NAMALWA (cell line): ENCODE measurements around the gene CAMSAP1.
A peak's percentile ranks its signal among the peaks of the same experiment; 100 is the strongest.
"Not testable (repeated sequence)": the region's sequence is repeated elsewhere in the genome, so short reads cannot be mapped to it uniquely, and the experiment has no call there.

Experiments
- DNase-seq: peaks from one replicate; pipeline ENCODE4 v3.0.0-alpha.2; 2015; ENCODE audit warnings: low spot score

Gene CAMSAP1

GRCh38 chr9:135907431-135908092 lies at the start of gene CAMSAP1:
CAMSAP1 (minus strand) TSS chr9:135907546; CDS start chr9:135907159, 387 bp downstream.
- DNase-seq = peak; percentile 93

- DNase-seq = no peak
Observed at GRCh38 chr9:135956802-135957174, 49.4 kb upstream of the CAMSAP1 start.

DNA sequence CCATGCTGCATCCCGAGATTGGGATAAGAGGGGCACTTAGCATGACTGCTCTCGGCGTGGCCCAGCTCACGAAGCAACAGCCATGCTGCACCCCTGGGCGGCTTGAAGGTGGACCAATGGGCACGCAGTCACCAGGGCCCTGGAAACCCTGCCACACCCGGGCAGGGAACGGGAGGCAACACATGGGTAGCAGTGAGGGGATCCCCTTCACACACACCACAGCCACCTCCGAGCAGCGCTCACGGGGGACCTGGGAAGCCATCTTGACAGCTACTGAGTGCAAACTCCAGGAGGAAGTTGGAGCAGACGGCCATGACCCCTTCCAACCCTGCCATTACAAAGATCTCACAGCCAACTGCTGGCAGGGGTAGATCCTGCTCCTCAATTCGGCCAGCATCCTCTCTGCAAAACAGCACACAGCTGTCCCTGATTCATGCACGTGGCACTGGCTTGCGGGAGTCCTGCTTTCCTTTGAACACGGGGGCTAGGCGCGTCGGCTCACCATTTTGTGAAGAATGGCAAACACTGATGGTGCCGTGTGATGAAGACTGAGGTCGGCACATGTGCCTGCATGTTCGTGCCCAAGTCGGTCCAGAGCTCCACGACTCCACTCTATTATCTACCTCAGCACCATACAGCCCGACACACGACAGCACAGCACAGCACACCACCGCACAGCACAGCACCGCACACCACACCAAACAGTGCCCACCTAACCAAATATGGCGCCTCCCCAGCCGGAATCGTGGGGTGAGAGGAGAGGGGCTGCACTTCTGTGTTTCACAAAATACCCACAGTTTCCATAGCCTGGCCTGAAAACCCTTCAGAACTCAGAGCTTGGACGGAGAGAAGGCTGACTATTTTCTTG lies 48.8 kb upstream of the CAMSAP1 start:
- no peak for DNase-seq

DNA sequence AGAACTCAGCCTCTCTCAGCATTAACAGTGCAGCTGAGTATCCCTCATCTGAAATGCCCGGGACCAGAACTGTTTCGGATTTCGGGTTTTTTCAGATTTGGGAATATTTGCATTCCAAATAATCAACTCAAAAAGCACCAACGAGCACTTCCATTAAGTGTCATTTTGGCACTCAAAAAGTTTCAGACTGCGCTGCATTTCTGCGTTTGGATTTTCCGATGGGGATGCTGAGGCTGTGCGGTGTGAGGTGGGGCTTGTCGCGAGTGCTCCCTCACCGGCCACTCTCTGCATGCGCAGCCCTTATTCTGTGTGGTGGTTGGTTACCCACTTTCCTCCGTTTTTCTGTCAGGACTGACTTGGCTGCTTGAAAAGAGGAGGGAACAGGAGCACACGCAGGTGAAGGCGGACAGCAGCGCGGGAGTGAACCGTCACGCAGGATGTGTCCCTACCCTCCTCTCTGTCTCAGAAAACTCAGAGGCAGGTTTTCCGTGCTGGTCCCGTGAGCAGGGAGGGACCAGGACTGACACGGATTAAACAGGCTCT lies 45.4 kb upstream of the CAMSAP1 start:
- DNase-seq = no peak

DNA sequence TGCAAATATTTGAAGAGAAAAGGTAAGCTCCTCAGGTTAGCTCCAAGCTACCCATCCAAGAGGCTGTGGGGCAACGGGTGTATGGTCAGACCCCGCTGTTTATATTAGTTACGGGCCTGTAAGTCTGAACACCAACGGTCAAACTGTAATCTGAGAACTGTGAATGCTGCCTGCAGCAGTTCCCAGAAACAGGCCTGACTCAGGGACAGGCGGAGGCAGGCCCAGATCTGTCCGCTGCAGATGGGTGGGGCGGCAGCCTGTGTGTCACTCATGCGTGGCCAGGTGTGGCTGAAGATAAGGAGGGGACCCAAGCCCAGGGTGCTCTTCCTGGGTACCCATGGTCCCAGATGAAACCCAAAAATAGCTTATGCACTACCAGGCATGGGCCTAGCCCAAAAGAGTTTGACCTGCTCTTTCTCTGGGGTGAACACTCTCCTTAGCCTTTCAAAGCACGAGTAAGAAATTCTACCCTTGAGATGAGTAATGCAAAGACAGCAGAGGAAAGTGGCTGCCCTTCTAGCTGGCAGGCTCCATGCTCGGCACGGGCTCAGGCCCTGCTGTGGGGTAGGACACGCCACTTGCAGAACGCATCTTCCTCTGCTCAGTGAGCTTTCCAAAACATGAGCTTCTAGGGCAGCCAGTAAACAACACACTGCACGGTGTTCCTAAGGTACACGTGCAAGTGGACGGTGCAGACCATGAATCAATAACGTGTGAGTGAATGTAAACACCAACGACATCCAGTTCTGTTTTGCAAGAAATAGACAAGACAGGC lies 44.7 kb upstream of the CAMSAP1 start:
- DNase-seq = no peak

GRCh38 chr9:135951310-135951709 lies 44.0 kb upstream of the CAMSAP1 start:
- not testable (repeated sequence) for DNase-seq

DNA sequence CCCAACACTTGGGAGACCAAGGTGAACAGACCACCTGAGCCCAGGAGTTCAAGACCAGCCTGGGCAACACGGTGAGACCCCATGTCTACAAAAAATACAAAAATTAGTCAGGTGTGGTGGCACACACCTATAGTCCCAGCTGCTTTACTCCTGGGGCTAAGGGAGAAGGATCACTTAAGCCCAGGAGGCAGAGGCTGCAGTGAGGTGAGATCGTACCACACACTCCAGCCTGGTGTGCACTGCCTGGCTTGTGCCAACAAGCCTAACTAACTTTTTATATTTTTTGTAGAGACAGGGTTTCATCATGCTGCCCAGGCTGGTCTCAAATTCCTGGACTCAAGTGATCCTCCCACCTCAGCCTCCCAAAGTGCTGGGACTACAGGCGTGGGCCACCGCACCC lies 43.5 kb upstream of the CAMSAP1 start:
- DNase-seq = not testable (repeated sequence)

DNA sequence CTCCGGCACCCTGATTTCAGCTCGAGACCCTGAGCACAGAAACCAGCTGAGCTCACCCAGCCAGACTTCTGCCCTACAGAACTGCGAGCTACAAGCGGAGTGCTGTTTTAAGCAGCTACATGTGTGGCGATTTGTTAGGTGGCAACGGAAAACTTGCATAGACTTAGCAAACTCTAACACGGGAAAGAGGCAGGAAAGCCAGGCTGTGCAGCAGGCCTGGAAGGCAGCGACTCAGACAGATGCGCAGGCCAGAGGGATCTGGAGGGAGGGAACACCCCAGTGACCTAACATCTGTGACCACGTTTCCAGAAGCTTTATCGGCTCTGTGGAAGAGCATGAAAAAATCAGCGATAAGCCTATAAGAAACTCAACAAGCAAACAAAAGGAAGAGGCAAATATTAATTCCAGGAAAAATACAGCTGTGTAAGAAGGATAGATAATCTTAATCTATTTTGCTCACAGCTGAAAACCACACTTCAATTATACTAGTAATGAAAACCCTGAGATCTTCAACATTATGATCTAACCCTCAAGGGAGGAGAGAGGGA lies 42.9 kb upstream of the CAMSAP1 start:
- no peak for DNase-seq

DNA sequence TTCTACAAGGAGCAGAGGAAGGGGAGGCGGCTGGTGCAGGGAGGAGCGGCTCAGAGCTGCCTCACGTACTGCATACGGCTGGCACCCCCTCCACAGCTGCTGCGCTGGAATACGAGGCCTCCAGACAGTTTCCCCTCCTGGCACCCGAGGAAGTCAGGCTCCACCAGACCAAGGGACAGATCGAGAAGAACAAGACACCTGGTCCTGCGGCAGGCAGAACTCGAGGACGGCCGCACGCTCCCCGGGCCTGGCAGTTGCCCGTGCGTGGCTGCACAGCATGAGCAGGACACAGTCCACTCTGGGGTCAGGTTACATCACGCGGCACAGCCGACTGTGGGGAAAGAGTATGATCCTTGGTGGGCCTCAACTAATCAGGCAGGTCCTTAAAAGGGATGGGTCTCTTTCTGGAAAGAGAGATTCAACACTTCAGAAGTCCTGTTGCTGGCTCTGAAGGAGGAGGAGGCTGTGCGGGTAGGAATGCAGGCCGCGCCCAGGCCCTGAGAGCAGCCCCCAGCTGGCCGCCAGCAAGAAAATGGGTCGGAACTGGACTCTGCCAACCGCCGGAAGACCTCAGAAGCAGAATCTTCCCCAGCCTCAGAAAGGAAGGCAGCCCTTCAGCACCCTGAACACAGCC lies 42.3 kb upstream of the CAMSAP1 start:
- DNase-seq = no peak

- no peak for DNase-seq
Observed at GRCh38 chr9:135948968-135949367, 41.6 kb upstream of the CAMSAP1 start.

GRCh38 chr9:135948446-135948845 lies 41.1 kb upstream of the CAMSAP1 start:
- DNase-seq = no peak

GRCh38 chr9:135947582-135947981 lies 40.2 kb upstream of the CAMSAP1 start:
- DNase-seq = no peak

- not testable (repeated sequence) for DNase-seq
Observed at GRCh38 chr9:135947105-135947504, 39.8 kb upstream of the CAMSAP1 start.

DNA sequence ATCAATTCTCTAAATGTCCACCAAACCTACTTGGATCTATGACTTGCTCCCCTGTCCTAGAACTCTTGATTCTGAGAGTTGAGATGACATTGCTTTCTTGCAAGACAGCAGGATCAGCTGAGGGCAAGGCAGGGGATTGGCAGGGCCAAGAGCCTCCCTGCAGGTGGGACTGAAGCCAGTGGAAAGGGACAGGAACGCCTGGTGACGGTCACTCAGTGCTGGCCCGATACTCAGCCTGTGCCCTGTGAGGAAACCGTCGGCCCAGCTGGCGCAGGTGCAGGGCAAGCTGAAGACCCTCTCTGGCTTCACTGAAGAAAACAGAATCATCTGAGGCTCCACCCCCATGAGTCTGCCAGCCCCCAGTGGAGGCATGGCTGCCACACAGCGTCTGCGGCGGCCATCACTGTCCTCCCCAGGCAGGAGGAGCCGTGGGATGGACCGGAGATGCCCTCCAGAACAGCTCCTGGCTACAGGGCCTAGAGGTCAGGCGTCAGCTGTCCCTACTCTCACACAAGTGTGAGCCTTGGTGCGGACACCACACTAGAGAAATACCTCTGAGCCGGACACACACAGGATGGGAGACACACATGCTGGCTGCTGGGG lies 39.1 kb upstream of the CAMSAP1 start:
- DNase-seq = no peak

DNA sequence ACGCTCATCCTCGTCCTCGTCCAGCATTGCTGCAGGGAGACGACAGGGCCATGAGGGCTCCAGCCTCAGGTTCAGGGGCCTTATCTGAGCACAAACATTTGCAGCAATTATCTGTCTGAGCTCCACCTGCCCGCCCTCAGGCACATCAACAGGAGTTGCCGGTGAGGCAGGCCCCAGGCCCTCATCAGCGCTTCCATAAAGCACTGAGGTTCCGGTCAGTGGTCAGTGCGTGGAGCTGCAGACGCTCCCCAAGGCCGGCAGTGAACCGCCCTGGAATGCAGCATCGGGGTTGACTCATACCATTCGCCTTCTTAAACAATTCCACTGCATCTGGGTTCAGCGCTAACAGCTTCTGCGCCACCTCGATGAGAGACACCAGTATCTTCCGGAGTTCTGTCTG lies 38.6 kb upstream of the CAMSAP1 start:
- DNase-seq = no peak

DNA sequence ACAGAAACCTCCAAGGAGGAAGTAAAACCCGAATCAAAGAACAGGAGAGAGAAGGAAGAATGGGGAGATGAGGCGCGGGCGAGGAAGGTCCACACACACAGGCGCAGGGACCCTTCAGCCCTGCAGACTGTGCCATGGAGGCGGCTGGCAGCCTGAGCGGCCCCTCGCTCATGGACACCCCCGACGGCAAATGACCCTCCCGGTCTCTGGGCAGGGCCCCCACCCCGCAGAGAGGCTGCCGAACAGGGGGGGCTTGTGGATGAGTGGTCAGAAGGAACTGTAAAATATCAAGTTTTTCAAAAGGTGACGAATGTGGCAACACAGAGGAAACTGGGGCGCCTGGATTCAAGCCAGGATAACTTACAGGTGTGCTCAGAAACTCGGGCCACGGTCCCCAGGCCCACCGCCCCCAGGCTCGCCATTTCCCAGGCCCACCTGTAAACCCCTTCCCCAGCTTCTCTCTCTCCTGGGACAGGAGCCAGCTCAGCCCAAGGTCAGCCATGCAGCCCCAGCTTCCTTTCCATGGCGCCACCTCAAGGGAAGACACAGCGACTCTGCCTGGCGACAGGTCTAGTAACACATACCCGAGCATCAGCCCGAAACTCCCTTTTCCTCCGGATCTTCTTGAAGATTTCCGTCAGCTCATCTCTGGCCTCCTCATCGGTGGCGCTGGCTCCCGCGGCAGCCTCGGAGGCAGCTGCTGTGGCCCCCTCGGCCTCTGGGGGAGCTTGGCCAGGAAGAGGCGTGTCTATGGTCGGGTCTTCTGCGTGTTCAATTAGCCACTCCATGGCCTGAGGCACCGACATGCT lies 37.3 kb upstream of the CAMSAP1 start:
- DNase-seq = no peak

DNA sequence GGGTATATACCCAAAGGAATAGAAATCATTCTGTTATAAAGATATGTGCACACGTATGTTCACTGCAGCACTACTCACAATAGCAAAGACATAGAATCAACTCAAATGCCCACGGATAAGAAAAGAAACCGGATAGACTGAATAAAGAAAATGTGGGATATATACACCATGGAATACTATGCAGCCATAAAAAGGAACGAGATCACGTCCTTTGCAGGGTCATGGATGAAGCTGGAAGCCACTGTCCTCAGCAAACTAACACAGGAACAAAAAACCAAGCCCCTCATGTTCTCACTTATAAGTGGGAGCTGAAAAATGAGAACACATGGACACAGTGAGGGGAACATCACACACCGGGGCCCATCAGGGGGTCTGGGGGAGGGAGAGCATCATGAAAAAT lies 36.3 kb upstream of the CAMSAP1 start:
- not testable (repeated sequence) for DNase-seq

GRCh38 chr9:135941288-135941995 lies 34.1 kb upstream of the CAMSAP1 start:
- DNase-seq = no peak
